K562 (cell line): ENCODE measurements around the gene KIF9. TPM values are rescaled to one million over a fixed set of nuclear protein-coding genes. Genes with fewer than 3 reads are reported as not detected.

Source experiments
- ATAC-seq: fragments of 200-7000 bp; cut with Tn5 transposase; 3 replicates; pipeline ENCODE4 v1.9.1; 2020; ENCODE audit warnings: moderate library complexity
- BruUV-seq: library from RNA; stranded (reverse); fragments of 400-500 nt; replicated peaks from 2 replicates; lab custom pipeline; 2021; lab: Mats Ljungman, UMichigan
- CTCF ChIA-PET: fragments of 300-600 bp; formaldehyde crosslinking; extraction: SDS; loops from one replicate; lab custom pipeline; 2021; ENCODE audit warnings: low intra/inter-chr PET ratio; lab: Yijun Ruan, JAX
- POLR2A ChIA-PET: fragments of 300-600, 350-650 bp; sonication (Branson Sonifier 250); formaldehyde crosslinking; extraction: SDS; loops from one replicate; lab custom pipeline; 2021; ENCODE audit warnings: antibody characterized with exemption, inconsistent platforms; lab: Yijun Ruan, JAX
- DNase-seq, 4 experiments: peaks; one replicate each; pipeline versions ENCODE4 v3.0.0 to v3.0.0-alpha.2; 2011 to 2018; ENCODE audit warnings: low spot score in 3 of 4, mixed read lengths in 3 of 4; ENCODE audit errors: extremely low read depth in 1 of 4
- FAIRE-seq: peaks from 2 replicates; lab custom pipeline; 2011; peaks lifted over from hg19 to GRCh38; lab: Jason Lieb, UNC
- H2AFZ ChIP-seq: 2 replicates; pipeline ENCODE4 v1.6.0; 2011; ENCODE audit warnings: low read depth, low read length, control low read depth, inconsistent platforms
- H3K27ac ChIP-seq: fragments of 200-600 bp; 3 replicates; pipeline ENCODE4 v1.8.0; 2011; ENCODE audit warnings: low read depth, mild to moderate bottlenecking, control low read depth, inconsistent platforms, low read length, moderate library complexity, mixed read lengths; ENCODE audit errors: extremely low read depth
- H3K27me3 ChIP-seq, 2 experiments: fragments of 300-600 bp in 1 of 2; 2 replicates in 1 of 2; 3 replicates in 1 of 2; pipeline versions ENCODE4 v1.6.0 to v1.8.0; 2011; ENCODE audit warnings: inconsistent platforms in 2 of 2, low read length in 2 of 2, mild to moderate bottlenecking in 1 of 2, mixed read lengths in 1 of 2, moderate library complexity in 1 of 2; ENCODE audit not compliant: control insufficient read depth in 2 of 2, insufficient read depth in 2 of 2
- H3K36me3 ChIP-seq: fragments of 300-600 bp; 3 replicates; pipeline ENCODE4 v1.8.0; 2011; ENCODE audit warnings: mild to moderate bottlenecking, low read length, inconsistent platforms; ENCODE audit not compliant: control insufficient read depth, insufficient read depth
- H3K4me1 ChIP-seq, 2 experiments: fragments of 200-600 bp in 1 of 2; replicated peaks in 1 of 2; 2 replicates in 1 of 2; 3 replicates in 1 of 2; pipeline versions ENCODE4 v1.5.1 to v1.8.0; 2011; ENCODE audit warnings: inconsistent platforms in 2 of 2, low read length in 2 of 2, mild to moderate bottlenecking in 1 of 2, mixed read lengths in 1 of 2, moderate library complexity in 1 of 2; ENCODE audit not compliant: control insufficient read depth in 2 of 2, insufficient read depth in 2 of 2
- H3K4me2 ChIP-seq: 2 replicates; pipeline ENCODE4 v1.6.1; 2011; ENCODE audit warnings: low read length, control low read depth, inconsistent platforms, mixed read lengths; ENCODE audit not compliant: insufficient read depth
- H3K4me3 ChIP-seq: fragments of 200-600 bp; sonication (generic), shearing (Covaris generic); 2 replicates; pipeline ENCODE4 v1.5.1; 2016; ENCODE audit warnings: control low read depth, inconsistent platforms
- H3K79me2 ChIP-seq: fragments of 200-600 bp; 3 replicates; pipeline ENCODE4 v1.8.0; 2011; ENCODE audit warnings: low read length, inconsistent platforms; ENCODE audit not compliant: control insufficient read depth, insufficient read depth
- H3K9ac ChIP-seq, 2 experiments: 2 replicates each; pipeline versions ENCODE4 v1.6.0 to v1.6.1; 2011; ENCODE audit warnings: low read depth in 2 of 2, low read length in 2 of 2, control low read depth in 1 of 2, inconsistent platforms in 1 of 2, mild to moderate bottlenecking in 1 of 2, mixed read lengths in 1 of 2; ENCODE audit not compliant: insufficient read depth in 1 of 2
- H3K9me1 ChIP-seq: one replicate; pipeline ENCODE4 v1.6.0; 2011; ENCODE audit warnings: inconsistent platforms, mild to moderate bottlenecking, low read length, moderate library complexity; ENCODE audit not compliant: control insufficient read depth, insufficient read depth
- H3K9me3 ChIP-seq: replicated peaks from 2 replicates; pipeline ENCODE4 v1.5.1; 2011; ENCODE audit warnings: low read depth, low read length, inconsistent platforms; ENCODE audit not compliant: control insufficient read depth, insufficient read depth
- H4K20me1 ChIP-seq: replicated peaks from 2 replicates; pipeline ENCODE4 v1.6.1; 2011; ENCODE audit warnings: low read length, inconsistent platforms, mixed read lengths; ENCODE audit not compliant: control insufficient read depth, insufficient read depth
- NCOA4 ChIP-seq: fragments of 450-650 bp; IDR thresholded peaks from 2 replicates; pipeline ENCODE4 v1.6.1; 2018; ENCODE audit warnings: mild to moderate bottlenecking; ENCODE audit not compliant: partially characterized antibody
- PTBP1 ChIP-seq: fragments of 200-400 bp; formaldehyde crosslinking; IDR thresholded peaks from 2 replicates; pipeline ENCODE4 v1.6.1; 2017; ENCODE audit warnings: low read depth, low read length
- PURB ChIP-seq: sonication (generic); formaldehyde crosslinking; IDR thresholded peaks from 2 replicates; pipeline ENCODE4 v1.9.0; 2021; ENCODE audit warnings: low read depth, mild to moderate bottlenecking, missing genetic modification reagents
- RCOR1 ChIP-seq, 2 experiments: IDR thresholded peaks; 2 replicates each; pipeline ENCODE4 v1.6.1; 2012; ENCODE audit warnings: low read depth in 2 of 2, low read length in 2 of 2, borderline replicate concordance in 1 of 2, improper control_type of control experiment in 1 of 2
- TGIF2 ChIP-seq: sonication (generic); formaldehyde crosslinking; IDR thresholded peaks from 2 replicates; pipeline ENCODE4 v1.8.1; 2022; ENCODE audit warnings: mild to moderate bottlenecking, missing genetic modification reagents, moderate library complexity
- TRIM28 ChIP-seq: fragments of 450-650 bp; IDR thresholded peaks from 2 replicates; pipeline ENCODE4 v1.6.1; 2017
- WHSC1 ChIP-seq: IDR thresholded peaks from one replicate; pipeline ENCODE4 v1.6.1; 2012; ENCODE audit warnings: low read length, control low read depth, inconsistent platforms
- ZNF24 ChIP-seq: fragments of 450-650 bp; IDR thresholded peaks from 2 replicates; pipeline ENCODE4 v1.6.1; 2016
- WGBS: fragments of 100-300 bp; shearing (Covaris generic); methylation state at CpG from one replicate; pipeline ENCODE4 v1.1.6; 2016; ENCODE audit warnings: low coverage, mixed read lengths; ENCODE audit not compliant: insufficient coverage; ENCODE audit errors: missing lambda C conversion rate; 5-methylcytosine and 5-hydroxymethylcytosine counted together
- in situ Hi-C: fragments of 300-500 bp; cut with MboI; formaldehyde crosslinking; loops from 4 replicates; pipeline ENCODE4 v1.15.0; 2018; ENCODE audit warnings: inconsistent platforms, mixed read lengths
- intact Hi-C: fragments of 100-400 bp; cut with micrococcal nuclease; formaldehyde crosslinking; loops from 2 replicates; pipeline ENCODE4 v1.14.2; 2022
- polyA plus RNA-seq, 8 experiments: library from polyadenylated mRNA; depleted of rRNA in 4 of 8; stranded (reverse) in 5 of 8; unstranded in 3 of 8; fragments of >200 nt; fragmentation: Nextera tagmentation in 2 of 8; fragmentation: Illumina TruSeq in 1 of 8; extraction: Ambion mirVana in 2 of 8; extraction: Trizol in 1 of 8; gene quantifications; 2 replicates each; pipeline versions ENCODE4 v1.2.1 to v1.2.3, GENCODE V29; 2011 to 2014; ENCODE audit warnings: inconsistent platforms in 1 of 8, missing spikeins in 1 of 8
- total RNA-seq, 7 experiments: library from RNA; depleted of rRNA in 6 of 7; stranded (reverse); fragments of >200 nt in 6 of 7; fragmentation: Illumina TruSeq in 2 of 7; extraction: Trizol in 2 of 7; gene quantifications; 2 replicates each; pipeline versions ENCODE4 v1.2.1 to v1.2.3, GENCODE V29; 2011 to 2021; ENCODE audit warnings: low replicate concordance in 1 of 7

The KIF9 gene
- total and polyA plus RNA-seq, 9 of the 15 experiments (the other 6 are each of a cell fraction or from before 2014, with no cell fraction given) = 16.9 to 56.9 (median 25.0) TPM

- H3K4me3 ChIP-seq = no peak overlapping the region
- H3K9me3 ChIP-seq = peaks cover 8% of the 10 kb centered on the region; the same call in 1 of the 2 replicates
- no peak for ATAC-seq
- TF ChIP-seq WHSC1 (no peak), PTBP1 (no peak), TRIM28 (no peak), PURB (no peak), RCOR1 (IDR thresholded peaks at IDR 0.05; ENCODE audit: borderline replicate concordance in 1 of 2, low read depth in 2 of 2, low read length in 2 of 2) (no peak), ZNF24 (no peak), TGIF2 (CRISPR knock-in tag) (no peak), NCOA4 (no peak)
- TF ChIP-seq, all 486 proteins: peak for 0
- Histone ChIP-seq H3K79me2 (no peaks in the 10 kb centered on the region), H4K20me1 (no peaks in the 10 kb centered on the region), H3K9ac (no peak overlapping the region), H3K36me3 (no peaks in the 10 kb centered on the region), H2AFZ (no peak overlapping the region), H3K4me1 (peaks cover 0 to 3% of the 10 kb centered on the region in 2 experiments; a peak in 2 of 5 replicates), H3K27ac (no peak overlapping the region), H3K9me1 (no peaks in the 10 kb centered on the region), H3K27me3 (no peaks in the 10 kb centered on the region), H3K4me2 (no peak overlapping the region)
- DNase-seq = no peak
- 54% methylated on average over 2 of the region's 2 CpGs for WGBS
- in situ Hi-C loops (no loop called here), intact Hi-C loops (no loop called here)
- POLR2A ChIA-PET = no interaction called here
- CTCF ChIA-PET = no interaction called here
- no peak for FAIRE-seq
- no TSS peak for BruUV-seq
Observed at GRCh38 chr3:47194994-47195393, 87.6 kb downstream of the KIF9 start.
